GM18870 (cell line): ENCODE results near the gene CASS4.

Source experiments
- ATAC-seq: cut with Tn5 transposase; IDR thresholded peaks from one replicate; pipeline ENCODE4 v1.9.1; 2021; ENCODE audit warnings: moderate library complexity; ENCODE audit not compliant: unreplicated experiment

Gene CASS4

GRCh38 chr20:56422824-56423189 lies 10.7 kb downstream of the CASS4 start:
- no peak for ATAC-seq

- ATAC-seq = no peak
Observed at GRCh38 chr20:56423211-56423610, 11.2 kb downstream of the CASS4 start.

- ATAC-seq = no peak
Observed at GRCh38 chr20:56423886-56424285, 11.8 kb downstream of the CASS4 start.

- ATAC-seq = no peak
Observed at GRCh38 chr20:56424931-56425330, 12.9 kb downstream of the CASS4 start.

- ATAC-seq = no peak
Observed at GRCh38 chr20:56426026-56426425, 14.0 kb downstream of the CASS4 start.

GRCh38 chr20:56426926-56427325 lies 14.9 kb downstream of the CASS4 start:
- no peak for ATAC-seq

- no peak for ATAC-seq
Observed at GRCh38 chr20:56427797-56428196, 15.7 kb downstream of the CASS4 start.

GRCh38 chr20:56428410-56428809 lies 16.4 kb downstream of the CASS4 start:
- no peak for ATAC-seq

- no peak for ATAC-seq
Observed at GRCh38 chr20:56428881-56429280, 16.8 kb downstream of the CASS4 start.

GRCh38 chr20:56429502-56429901 lies 17.4 kb downstream of the CASS4 start:
- no peak for ATAC-seq

- no peak for ATAC-seq
Observed at GRCh38 chr20:56429941-56430340, 17.9 kb downstream of the CASS4 start.

- no peak for ATAC-seq
Observed at GRCh38 chr20:56430461-56430860, 18.4 kb downstream of the CASS4 start.

GRCh38 chr20:56430957-56431356 lies 18.9 kb downstream of the CASS4 start:
- ATAC-seq = no peak

GRCh38 chr20:56431471-56431870 lies 19.4 kb downstream of the CASS4 start:
- no peak for ATAC-seq

- no peak for ATAC-seq
Observed at GRCh38 chr20:56433221-56433879, 21.3 kb downstream of the CASS4 start.

- no peak for ATAC-seq
Observed at GRCh38 chr20:56433880-56434255, 21.8 kb downstream of the CASS4 start.

GRCh38 chr20:56437196-56437960 lies 25.3 kb downstream of the CASS4 start:
- no peak for ATAC-seq

- no peak for ATAC-seq
Observed at GRCh38 chr20:56438284-56438683, 26.2 kb downstream of the CASS4 start.

- no peak for ATAC-seq
Observed at GRCh38 chr20:56439771-56440291, 27.8 kb downstream of the CASS4 start.

GRCh38 chr20:56440346-56441007 lies 28.4 kb downstream of the CASS4 start:
- ATAC-seq = peak; percentile 81

GRCh38 chr20:56442389-56443365 lies 30.6 kb downstream of the CASS4 start:
- ATAC-seq = no peak
